ENCODE data around the gene ATAD1.
"Not testable (repeated sequence)": the region's sequence is repeated elsewhere in the genome, so short reads cannot be mapped to it uniquely, and the experiment has no call there.

ATAD1 gene

GRCh38 chr10:87846023-87846422 is 28.0 kb upstream of the ATAD1 start:
- no peak for DNase-seq

DNA sequence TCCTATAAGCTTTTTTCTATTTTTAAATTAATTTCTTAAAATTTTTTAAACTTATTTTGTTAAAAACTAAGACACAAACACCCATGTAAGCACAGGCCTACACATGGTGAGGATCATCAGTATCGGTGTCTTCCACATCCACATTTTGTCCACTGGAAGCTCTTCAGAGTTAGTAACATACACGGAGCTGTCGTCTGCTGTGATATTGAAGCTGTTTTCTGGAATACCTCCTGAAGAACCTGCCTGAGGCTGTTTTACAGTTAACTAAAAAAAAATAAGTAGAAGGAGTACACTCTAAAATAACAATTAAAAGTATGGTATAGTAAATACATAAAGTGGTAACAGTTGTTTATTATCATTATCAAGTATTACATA is 27.6 kb upstream of the ATAD1 start:
- no peak for DNase-seq

DNA sequence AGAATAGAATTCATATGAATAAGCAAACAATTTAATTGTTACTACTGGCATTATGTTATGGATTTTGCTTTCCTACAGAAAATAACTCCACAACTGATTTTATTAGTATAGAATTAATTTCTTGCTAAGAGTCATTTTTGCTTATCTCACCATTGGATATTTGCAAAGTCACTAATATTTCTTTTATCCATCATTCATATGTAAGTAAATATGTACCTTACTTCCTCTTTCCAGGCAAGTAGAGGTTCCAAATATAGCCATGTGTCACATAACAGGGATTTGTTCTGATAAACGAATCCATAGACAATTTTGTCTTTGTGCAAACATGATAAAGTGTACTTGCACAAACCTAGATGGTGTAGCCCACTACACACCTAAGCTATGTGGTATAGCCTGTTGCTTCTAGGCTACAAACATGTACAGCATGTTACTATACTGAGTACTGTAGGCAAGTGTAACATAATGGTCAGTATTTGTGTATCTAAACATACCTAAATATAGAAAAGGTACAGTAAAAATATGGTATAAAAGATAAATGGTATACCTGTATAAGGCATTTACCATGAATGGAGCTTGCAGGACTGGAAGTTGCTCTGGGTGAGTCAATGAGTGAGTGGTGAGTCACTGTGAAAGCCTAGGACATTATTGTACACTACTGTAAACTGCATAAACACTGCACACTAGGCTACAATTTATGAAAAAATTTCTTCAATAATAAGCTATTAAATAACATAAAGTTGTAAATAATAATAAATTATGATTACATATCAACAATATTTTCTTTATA is 27.0 kb upstream of the ATAD1 start:
- no peak for DNase-seq

GRCh38 chr10:87843714-87844113 is 25.7 kb upstream of the ATAD1 start:
- no peak for DNase-seq

- DNase-seq = no peak
Measured at GRCh38 chr10:87842776-87843497, 24.9 kb upstream of the ATAD1 start.

DNA sequence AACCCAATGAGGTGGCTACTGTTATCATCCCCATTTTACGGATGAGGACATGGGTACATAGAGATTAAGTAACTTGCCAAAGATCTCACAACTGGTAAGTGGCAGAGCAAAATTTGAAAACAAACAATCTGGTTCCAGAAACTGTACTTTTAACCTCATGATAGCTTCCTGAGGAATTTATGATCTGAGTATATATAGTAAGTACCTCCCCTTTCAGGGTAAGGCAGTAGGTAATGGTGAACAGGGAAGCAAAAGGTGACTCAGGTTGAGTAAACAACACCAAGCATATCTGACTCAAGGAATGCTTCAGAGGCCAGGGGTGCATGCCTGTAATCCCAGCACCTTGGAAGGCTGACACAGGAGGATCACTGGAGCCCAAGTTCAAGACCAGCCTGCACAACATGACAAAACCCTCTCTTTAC is 24.2 kb upstream of the ATAD1 start:
- no peak for DNase-seq

DNA sequence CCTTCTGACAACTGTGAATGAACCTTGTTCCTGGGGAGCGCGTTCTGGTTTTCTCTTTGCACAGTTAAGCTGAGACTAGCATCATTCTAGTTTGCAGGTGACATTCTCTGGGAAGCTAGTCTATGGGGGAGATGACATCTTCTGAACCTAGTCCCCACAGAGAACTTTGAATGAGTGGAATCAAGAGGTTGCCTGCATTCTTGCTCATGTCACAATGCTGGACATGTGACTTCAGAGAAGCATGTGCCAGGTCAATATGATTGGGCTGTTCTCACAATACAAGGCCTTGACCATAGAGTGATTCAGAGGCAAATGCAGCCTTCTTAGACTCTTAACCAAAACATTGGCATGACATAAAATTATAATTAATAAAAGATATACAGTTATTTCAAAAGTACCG is 23.2 kb upstream of the ATAD1 start:
- no peak for DNase-seq

DNA sequence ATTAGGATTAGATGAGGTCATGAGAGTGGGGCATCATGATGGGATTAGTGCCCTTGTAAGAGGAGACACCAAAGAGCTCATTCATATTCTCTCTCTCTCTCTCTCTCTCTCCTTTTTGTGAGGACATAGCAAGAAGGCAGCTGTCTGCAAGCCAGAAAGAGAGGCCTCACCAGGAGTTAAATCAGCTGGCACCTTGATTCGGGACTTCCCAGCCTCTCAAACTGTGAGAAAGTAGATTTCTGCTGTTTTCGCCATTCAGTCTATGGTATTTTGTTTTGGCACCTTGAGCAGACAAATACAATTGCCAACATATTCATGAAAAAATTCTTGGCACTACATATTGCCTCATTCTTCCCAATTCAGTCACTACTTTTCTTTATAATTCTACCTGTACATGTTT is 20.6 kb upstream of the ATAD1 start:
- DNase-seq = no peak

GRCh38 chr10:87837445-87837844 is 19.4 kb upstream of the ATAD1 start:
- no peak for DNase-seq

- no peak for DNase-seq
Measured at GRCh38 chr10:87836098-87836497, 18.1 kb upstream of the ATAD1 start.

GRCh38 chr10:87829986-87830729 is 12.1 kb upstream of the ATAD1 start:
- DNase-seq = no peak

DNA sequence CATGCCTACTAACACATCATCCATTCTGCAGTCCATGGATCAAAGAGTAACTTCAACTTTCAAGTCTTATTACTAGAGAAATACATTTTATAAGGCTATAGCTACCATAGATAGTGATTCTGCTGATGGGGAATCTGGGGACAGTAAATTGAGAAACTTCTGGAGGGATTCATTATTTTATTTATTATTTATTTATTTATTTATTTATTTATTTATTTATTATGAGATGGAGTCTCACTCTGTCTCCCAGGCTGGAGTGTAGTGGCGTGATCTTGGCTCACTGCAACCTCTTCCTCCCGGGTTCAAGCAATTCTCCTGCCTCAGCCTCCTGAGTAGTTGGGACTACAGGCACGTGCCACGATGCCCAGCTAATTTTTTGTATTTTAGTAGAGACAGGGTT is 11.0 kb upstream of the ATAD1 start:
- not testable (repeated sequence) for DNase-seq

GRCh38 chr10:87827681-87828080 is 9.7 kb upstream of the ATAD1 start:
- no peak for DNase-seq

GRCh38 chr10:87826653-87827052 is 8.6 kb upstream of the ATAD1 start:
- DNase-seq = no peak

- DNase-seq = no peak
Measured at GRCh38 chr10:87819289-87819585, 1.2 kb upstream of the ATAD1 start.

DNA sequence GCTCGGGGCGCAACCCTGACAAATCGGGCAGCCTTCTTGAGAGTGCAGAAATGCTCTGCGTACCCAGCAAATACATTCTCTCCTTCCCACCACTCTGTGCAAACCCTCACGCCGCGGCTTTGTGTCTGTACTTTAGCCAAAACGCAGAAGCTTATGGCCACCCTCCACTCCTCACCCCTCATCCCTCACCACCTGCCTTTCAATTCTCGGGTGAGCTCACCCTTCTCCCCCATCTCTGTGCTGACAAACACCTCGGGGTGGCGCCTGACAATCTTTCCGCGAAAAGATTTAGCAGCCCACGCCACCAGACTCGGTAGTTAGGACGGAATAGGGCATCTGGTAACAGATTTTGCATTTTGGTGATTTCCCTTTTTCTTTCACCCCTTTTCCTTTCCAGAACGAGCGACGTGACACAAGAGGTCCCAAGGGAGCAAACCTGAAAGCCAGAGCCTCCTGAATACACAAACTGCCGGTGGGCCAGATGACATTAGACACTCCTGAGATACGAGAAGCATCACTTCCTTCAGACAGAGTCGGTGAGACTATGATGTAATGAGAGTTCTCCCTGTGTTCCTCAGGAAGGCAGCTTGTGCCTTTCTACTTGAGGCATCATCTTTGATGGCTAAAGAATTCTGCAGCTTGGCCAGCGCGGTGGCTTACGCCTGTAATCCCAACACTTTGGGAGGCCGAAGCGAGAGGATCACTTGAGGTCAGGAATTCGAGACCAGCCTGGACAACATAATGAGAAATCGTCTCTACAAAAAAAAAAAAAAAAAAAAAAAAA is 671 bp upstream of the ATAD1 start:
- no peak for DNase-seq

DNA sequence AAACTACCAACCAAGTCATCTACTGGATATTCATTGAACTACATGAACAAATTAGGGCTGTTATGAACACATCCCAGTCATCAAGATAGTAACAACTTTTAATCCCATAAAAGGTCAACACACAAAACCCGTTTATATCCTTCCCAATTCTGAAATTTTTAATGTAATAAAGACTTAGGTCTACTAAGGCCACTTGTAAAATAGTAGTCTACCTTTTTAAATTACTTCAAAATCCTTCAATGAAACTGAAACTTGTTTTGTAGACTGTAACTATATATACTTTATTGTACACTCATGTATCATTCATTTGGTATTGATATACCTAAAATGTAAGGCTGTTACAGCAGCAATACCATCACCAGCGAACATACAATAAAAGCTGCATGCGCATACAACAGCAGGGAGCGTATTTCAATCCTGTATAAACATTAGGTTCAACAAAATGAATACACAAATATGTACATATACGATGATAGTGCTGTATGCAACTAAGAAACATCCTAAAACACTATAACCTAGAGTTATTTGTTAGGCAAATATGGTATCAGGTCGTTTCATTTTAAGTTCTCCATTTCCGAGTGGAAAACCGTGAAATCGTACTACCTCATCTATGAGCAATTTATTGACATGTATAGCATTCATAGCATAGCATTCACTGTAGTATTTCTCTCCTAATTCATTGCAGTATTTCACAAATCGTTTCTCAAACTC is 973 bp downstream of the ATAD1 start:
- no peak for DNase-seq

DNA sequence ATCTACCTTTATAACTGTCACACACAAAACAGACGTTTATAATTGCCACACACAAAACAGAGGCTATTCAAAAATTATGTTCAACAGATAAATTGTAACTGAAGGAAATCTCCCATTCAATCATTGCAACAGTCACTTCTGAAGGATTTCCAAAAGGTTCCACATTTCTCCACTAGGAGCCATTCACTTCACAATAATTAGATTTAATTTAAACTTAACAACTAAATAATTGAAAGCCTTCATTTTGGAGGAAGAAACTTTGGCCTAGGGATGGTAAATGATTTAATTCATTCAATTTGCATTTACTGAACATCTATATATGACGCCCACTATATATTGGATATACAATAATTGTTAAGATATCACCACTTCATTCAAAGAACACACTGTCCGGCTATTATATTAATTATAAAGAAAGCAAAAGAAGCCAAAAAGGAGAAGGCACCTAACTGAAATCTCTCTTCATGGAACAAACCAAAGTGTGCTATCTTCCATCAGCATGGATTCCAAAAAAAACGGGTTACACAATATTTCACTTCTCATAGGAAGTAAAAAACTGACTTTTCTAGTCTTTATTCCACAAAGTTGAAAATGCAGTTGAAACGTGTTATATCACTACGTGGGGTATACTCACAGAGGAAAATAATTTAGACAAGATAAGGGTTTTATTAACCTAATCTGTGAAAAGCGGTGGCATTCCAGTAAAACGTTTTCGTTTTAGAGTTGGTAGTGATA is 1.7 kb downstream of the ATAD1 start:
- DNase-seq = no peak

GRCh38 chr10:87804939-87805569 is 13.0 kb downstream of the ATAD1 start:
- no peak for DNase-seq

- no peak for DNase-seq
Measured at GRCh38 chr10:87803831-87804230, 14.2 kb downstream of the ATAD1 start.

GRCh38 chr10:87803328-87803727 is 14.7 kb downstream of the ATAD1 start:
- no peak for DNase-seq
